ENCODE results near the gene DESI2. TPM values are rescaled to one million over a fixed set of nuclear protein-coding genes. Genes with fewer than 3 reads are reported as not detected.
A peak's percentile ranks its signal among the peaks of the same experiment; 100 is the strongest.

Gene DESI2
- total RNA-seq, 2 donors from 2014 or later: 25.3 to 30.6 TPM

- Histone ChIP-seq H3K27me3 (replicated peaks; ENCODE audit: insufficient read depth) (no peaks in the 10 kb centered on the region), H3K27ac (no peak overlapping the region), H3K36me3 (no peaks in the 10 kb centered on the region), H3K4me1 (replicated peaks) (no peaks in the 10 kb centered on the region), H3K9me3 (no peaks in the 10 kb centered on the region), H3K4me3 (no peak overlapping the region)
- WGBS: 93% methylated on average over 14 of the region's 14 CpGs
- intact Hi-C loops (cut with DNase I): no loop called here
- no peak for DNase-seq (ENCODE audit: low spot score)
- no peak for TF ChIP-seq POLR2A (IDR thresholded peaks at IDR 0.05)
- no peak for TF ChIP-seq POLR2AphosphoS5 (IDR thresholded peaks at IDR 0.05)
- no peak for TF ChIP-seq CTCF (IDR thresholded peaks at IDR 0.05)
These were observed 9.9 kb upstream of the DESI2 start for GRCh38 chr1:244642988-244643387.

- no peaks in the 10 kb centered on the region for H3K9me3 ChIP-seq
- TF ChIP-seq POLR2A (IDR thresholded peaks at IDR 0.05) (no peak), CTCF (IDR thresholded peaks at IDR 0.05) (no peak), POLR2AphosphoS5 (IDR thresholded peaks at IDR 0.05) (no peak)
- no peak for DNase-seq (ENCODE audit: low spot score)
- no peak overlapping the region for H3K4me3 ChIP-seq
- no peaks in the 10 kb centered on the region for H3K4me1 ChIP-seq (replicated peaks)
- H3K36me3 ChIP-seq: no peaks in the 10 kb centered on the region
- intact Hi-C loops (cut with DNase I): no loop called here
- WGBS: 74% methylated on average over 6 of the region's 6 CpGs
- no peak overlapping the region for H3K27ac ChIP-seq
- no peaks in the 10 kb centered on the region for H3K27me3 ChIP-seq (replicated peaks; ENCODE audit: insufficient read depth)
These were observed 7.5 kb upstream of the DESI2 start for GRCh38 chr1:244645414-244645813.

GRCh38 chr1:244645890-244646289 is 7.0 kb upstream of the DESI2 start:
- no peaks in the 10 kb centered on the region for H3K4me1 ChIP-seq (replicated peaks)
- intact Hi-C loops (cut with DNase I): no loop called here
- no peaks in the 10 kb centered on the region for H3K27me3 ChIP-seq (replicated peaks; ENCODE audit: insufficient read depth)
- no peaks in the 10 kb centered on the region for H3K9me3 ChIP-seq
- TF ChIP-seq POLR2A (IDR thresholded peaks at IDR 0.05) (no peak), POLR2AphosphoS5 (IDR thresholded peaks at IDR 0.05) (no peak), CTCF (IDR thresholded peaks at IDR 0.05) (no peak)
- WGBS: 74% methylated on average over 6 of the region's 6 CpGs
- no peak for DNase-seq (ENCODE audit: low spot score)
- H3K27ac ChIP-seq: no peak overlapping the region
- H3K36me3 ChIP-seq: no peaks in the 10 kb centered on the region
- no peak overlapping the region for H3K4me3 ChIP-seq

- TF ChIP-seq CTCF (IDR thresholded peaks at IDR 0.05): no peak
- TF ChIP-seq POLR2A (IDR thresholded peaks at IDR 0.05): no peak
- no peak for TF ChIP-seq POLR2AphosphoS5 (IDR thresholded peaks at IDR 0.05)
- Histone ChIP-seq H3K4me1 (replicated peaks) (no peaks in the 10 kb centered on the region), H3K27me3 (replicated peaks; ENCODE audit: insufficient read depth) (no peaks in the 10 kb centered on the region), H3K36me3 (no peaks in the 10 kb centered on the region), H3K27ac (no peak overlapping the region), H3K9me3 (no peaks in the 10 kb centered on the region), H3K4me3 (no peak overlapping the region)
- no peak for DNase-seq (ENCODE audit: low spot score)
- WGBS: 72% methylated on average over 6 of the region's 6 CpGs
- intact Hi-C loops (cut with DNase I): no loop called here
These were observed 5.1 kb upstream of the DESI2 start for GRCh38 chr1:244647819-244648218.

- Histone ChIP-seq H3K4me1 (replicated peaks) (peaks cover 8% of the 10 kb centered on the region), H3K9me3 (no peaks in the 10 kb centered on the region), H3K27ac (peak overlapping the region; percentile 50 to 92), H3K4me3 (peak overlapping the region; percentile 84), H3K27me3 (replicated peaks; ENCODE audit: insufficient read depth) (no peaks in the 10 kb centered on the region), H3K36me3 (no peaks in the 10 kb centered on the region)
- WGBS: 40% methylated on average over 15 of the region's 15 CpGs
- no peak for TF ChIP-seq POLR2AphosphoS5 (IDR thresholded peaks at IDR 0.05)
- intact Hi-C loops (cut with DNase I): loop anchor here (2.0 to 10.0 kb wide), 5 partner anchors 50 to 1397 kb away; partner anchors contain the start of genes CATSPERE, CEP170 and SDCCAG8
- no peak for DNase-seq (ENCODE audit: low spot score)
These were observed 837 bp upstream of the DESI2 start for GRCh38 chr1:244651956-244652622.

Data from prostate gland (tissue), 2 donors.